Tibial artery (tissue), 4 donors: ENCODE results near the gene TTC23.

Experiments
- DNase-seq, 2 donors: peaks; one replicate each; pipeline ENCODE4 v3.0.0-alpha.2; 2019
- H3K27ac ChIP-seq, 2 donors: fragments of 200-600 bp; sonication (generic) in 1 of 2; 1 replicate in 1 of 2; 2 replicates in 1 of 2; pipeline ENCODE4 v1.5.1; 2018 to 2019; ENCODE audit warnings: mild to moderate bottlenecking in 1 of 2
- H3K27me3 ChIP-seq, 2 donors: fragments of 200-600 bp; sonication (generic) in 1 of 2; one replicate each; pipeline versions ENCODE4 v1.5.1 to v1.6.0; 2016 to 2019
- H3K36me3 ChIP-seq, 3 donors: fragments of 200-600 bp; sonication (generic) in 2 of 3; one replicate each; pipeline ENCODE4 v1.5.1; 2016 to 2019; ENCODE audit warnings: mild to moderate bottlenecking in 2 of 3
- H3K4me1 ChIP-seq, 4 donors: fragments of 200-600 bp; sonication (generic) in 2 of 4; 1 replicate in 3 of 4; 2 replicates in 1 of 4; pipeline ENCODE4 v1.5.1; 2016 to 2019
- H3K4me3 ChIP-seq, 2 donors: fragments of 200-600 bp; sonication (generic) in 1 of 2; 1 replicate in 1 of 2; 2 replicates in 1 of 2; pipeline ENCODE4 v1.5.1; 2018 to 2019; ENCODE audit warnings: mild to moderate bottlenecking in 2 of 2
- H3K9me3 ChIP-seq, 3 donors: fragments of 200-600 bp; sonication (generic) in 1 of 3; one replicate each; pipeline ENCODE4 v1.5.1; 2016 to 2019
- CTCF ChIP-seq, 2 experiments: fragments of 200-600 bp in 1 of 2; fragments of 450-650 bp in 1 of 2; IDR thresholded peaks; one replicate each; pipeline ENCODE4 v1.5.1; 2017 to 2019; ENCODE audit warnings: antibody characterized with exemption in 2 of 2, mild to moderate bottlenecking in 1 of 2, moderate library complexity in 1 of 2
- intact Hi-C: fragments of 100-400 bp; cut with DNase I; formaldehyde crosslinking; loops from one replicate; pipeline ENCODE4 v1.15.0; 2023; ENCODE audit warnings: low total_unique reads

TTC23 gene

GRCh38 chr15:99168601-99169580 lies 80.5 kb downstream of the TTC23 start:
- TF ChIP-seq CTCF (IDR thresholded peaks at IDR 0.05), result no peak
- H3K4me1 ChIP-seq, result peaks cover 0 to 67% (median 41%) of the 10 kb centered on the region in 4 donors
- no peak overlapping the region for H3K4me3 ChIP-seq
- H3K27ac ChIP-seq, result peak overlapping the region; percentile 92 to 98
- H3K36me3 ChIP-seq, result peaks cover 0 to 4% (median 0%) of the 10 kb centered on the region in 3 donors
- H3K9me3 ChIP-seq, result no peaks in the 10 kb centered on the region
- DNase-seq, result no peak
- intact Hi-C loops, result loop anchor here (5.0 kb wide), 2 partner anchors 47 to 62 kb away; partner anchors contain the start of gene SYNM
- H3K27me3 ChIP-seq, result no peaks in the 10 kb centered on the region

DNA sequence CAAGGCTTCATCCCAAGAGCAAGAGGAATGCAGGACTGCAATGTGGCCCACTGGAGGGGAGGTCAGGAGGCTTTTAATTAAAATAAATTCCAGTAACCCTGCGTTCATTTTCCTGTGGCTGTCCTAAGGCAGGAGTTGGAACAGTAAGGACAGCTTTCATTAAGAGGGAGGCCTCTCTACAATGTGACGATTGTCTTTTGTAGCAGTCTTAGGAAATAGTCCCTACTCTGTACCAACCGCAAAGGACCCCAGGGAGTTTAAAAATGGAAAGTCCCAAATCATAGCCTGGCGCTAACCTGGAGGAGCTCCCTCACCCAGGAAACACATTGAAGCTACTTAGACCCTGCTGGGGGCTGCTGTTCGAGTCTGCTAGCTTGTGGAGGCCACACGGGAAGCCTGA lies 81.7 kb downstream of the TTC23 start:
- H3K4me1 ChIP-seq, result peaks cover 0 to 55% (median 40%) of the 10 kb centered on the region in 4 donors
- H3K9me3 ChIP-seq, result no peaks in the 10 kb centered on the region
- DNase-seq, result no peak
- peaks cover 0 to 4% (median 2%) of the 10 kb centered on the region in 3 donors for H3K36me3 ChIP-seq
- intact Hi-C loops, result loop anchor here (5.0 kb wide), 2 partner anchors 45 to 60 kb away; partner anchors contain the start of gene SYNM
- TF ChIP-seq CTCF (IDR thresholded peaks at IDR 0.05), result no peak
- H3K4me3 ChIP-seq, result no peak overlapping the region
- H3K27ac ChIP-seq, result peak overlapping the region; percentile 92 to 98
- no peaks in the 10 kb centered on the region for H3K27me3 ChIP-seq

GRCh38 chr15:99167201-99167600 lies 82.2 kb downstream of the TTC23 start:
- no peak for TF ChIP-seq CTCF (IDR thresholded peaks at IDR 0.05)
- H3K27ac ChIP-seq, result peak overlapping the region; percentile 92 to 98
- no peak for DNase-seq

DNA sequence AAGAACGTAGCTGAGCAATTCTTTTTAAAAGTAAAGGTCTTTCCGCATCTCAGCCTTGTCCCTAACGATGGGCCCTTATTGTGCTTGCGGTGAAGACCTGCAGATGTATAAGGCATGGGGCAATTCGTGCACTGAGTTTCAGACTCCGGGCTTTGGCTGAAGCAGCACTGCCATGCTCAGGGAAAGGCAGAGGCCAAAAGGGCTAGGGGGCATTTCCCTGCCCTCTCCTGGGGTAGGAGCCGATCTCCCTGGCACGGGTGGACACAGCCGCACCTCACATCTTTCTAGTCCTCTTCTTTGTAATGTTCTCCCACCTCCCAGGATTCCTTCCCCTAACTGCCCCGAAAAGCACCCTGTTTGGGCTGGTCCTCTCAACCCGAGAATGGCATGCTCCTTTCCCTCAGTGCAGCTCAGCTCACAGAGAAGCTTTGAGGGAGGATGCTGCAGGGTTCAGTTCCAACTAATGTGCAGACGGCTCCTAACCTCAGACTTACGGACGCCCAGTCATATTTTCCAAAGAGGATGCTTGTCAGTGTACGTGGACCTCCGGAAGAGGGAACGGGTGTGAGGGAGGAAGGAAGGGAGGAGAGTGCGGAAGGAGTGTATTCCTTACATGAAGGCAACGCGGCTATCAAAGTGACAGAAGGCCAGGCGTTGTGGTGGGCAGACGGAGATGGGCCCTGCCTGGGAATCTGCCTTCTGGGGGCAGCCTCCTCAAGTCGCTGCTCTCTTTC lies 83.3 kb downstream of the TTC23 start:
- peaks cover 4 to 10% (median 6%) of the 10 kb centered on the region in 3 donors for H3K36me3 ChIP-seq
- no peak for TF ChIP-seq CTCF (IDR thresholded peaks at IDR 0.05)
- H3K27me3 ChIP-seq, result no peaks in the 10 kb centered on the region
- intact Hi-C loops, result loop anchor here (5.0 kb wide), 2 partner anchors 44 to 59 kb away; partner anchors contain the start of gene SYNM
- H3K4me1 ChIP-seq, result peaks cover 0 to 47% (median 35%) of the 10 kb centered on the region in 4 donors
- no peaks in the 10 kb centered on the region for H3K9me3 ChIP-seq
- peak overlapping the region; percentile 92 to 98 for H3K27ac ChIP-seq
- no peak for DNase-seq
- H3K4me3 ChIP-seq, result no peak overlapping the region

More at GRCh38 chr15:99167201-99167600, 82.2 kb downstream of the TTC23 start:
- Histone ChIP-seq H3K36me3 (peaks cover 0 to 6% (median 4%) of the 10 kb centered on the region in 3 donors), H3K9me3 (no peaks in the 10 kb centered on the region), H3K27me3 (no peaks in the 10 kb centered on the region), H3K4me1 (peaks cover 0 to 54% (median 39%) of the 10 kb centered on the region in 4 donors), H3K4me3 (no peak overlapping the region)
- intact Hi-C loops, result loop anchor here (5.0 kb wide), 2 partner anchors 45 to 60 kb away; partner anchors contain the start of gene SYNM
